NCI-H2107 treated with DMSO at 0.1 percent for 48 hours (cell line): ENCODE results near the gene MAPKAPK5.
"Not testable (repeated sequence)": the region's sequence is repeated elsewhere in the genome, so short reads cannot be mapped to it uniquely, and the experiment has no call there.

Source experiments
- DNase-seq: peaks from one replicate; lab custom pipeline; 2025; ENCODE audit not compliant: unreplicated experiment; lab: John Stamatoyannopoulos, UW

The MAPKAPK5 gene, protein sequence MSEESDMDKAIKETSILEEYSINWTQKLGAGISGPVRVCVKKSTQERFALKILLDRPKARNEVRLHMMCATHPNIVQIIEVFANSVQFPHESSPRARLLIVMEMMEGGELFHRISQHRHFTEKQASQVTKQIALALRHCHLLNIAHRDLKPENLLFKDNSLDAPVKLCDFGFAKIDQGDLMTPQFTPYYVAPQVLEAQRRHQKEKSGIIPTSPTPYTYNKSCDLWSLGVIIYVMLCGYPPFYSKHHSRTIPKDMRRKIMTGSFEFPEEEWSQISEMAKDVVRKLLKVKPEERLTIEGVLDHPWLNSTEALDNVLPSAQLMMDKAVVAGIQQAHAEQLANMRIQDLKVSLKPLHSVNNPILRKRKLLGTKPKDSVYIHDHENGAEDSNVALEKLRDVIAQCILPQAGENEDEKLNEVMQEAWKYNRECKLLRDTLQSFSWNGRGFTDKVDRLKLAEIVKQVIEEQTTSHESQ

GRCh38 chr12:111841750-111842555 lies at the start of gene MAPKAPK5:
Gene MAPKAPK5, plus strand, starts transcription at chr12:111842228. Its CDS starts 506 bp downstream, at chr12:111842734.
- DNase-seq = peak; percentile 82

DNA sequence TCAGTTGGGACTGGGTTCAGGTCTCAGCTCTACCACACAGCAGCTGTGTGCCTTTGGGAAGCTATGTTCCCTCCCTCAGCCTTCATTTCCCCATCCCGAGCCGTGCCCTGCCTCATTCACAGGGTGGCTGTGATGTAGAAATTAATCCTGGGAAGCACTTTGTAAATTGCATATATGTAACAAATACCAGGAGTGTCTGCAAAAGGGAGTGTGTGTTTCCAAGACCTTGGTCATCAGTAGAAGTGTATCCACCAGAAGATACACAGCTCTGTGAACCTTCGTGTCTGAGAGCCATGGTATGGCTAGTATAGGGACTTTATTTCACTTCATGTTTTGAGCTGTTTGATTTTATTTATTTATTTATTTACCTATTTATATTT lies 49.2 kb upstream of the MAPKAPK5 start:
- no peak for DNase-seq

GRCh38 chr12:111798182-111798581 lies 43.8 kb upstream of the MAPKAPK5 start:
- no peak for DNase-seq

DNA sequence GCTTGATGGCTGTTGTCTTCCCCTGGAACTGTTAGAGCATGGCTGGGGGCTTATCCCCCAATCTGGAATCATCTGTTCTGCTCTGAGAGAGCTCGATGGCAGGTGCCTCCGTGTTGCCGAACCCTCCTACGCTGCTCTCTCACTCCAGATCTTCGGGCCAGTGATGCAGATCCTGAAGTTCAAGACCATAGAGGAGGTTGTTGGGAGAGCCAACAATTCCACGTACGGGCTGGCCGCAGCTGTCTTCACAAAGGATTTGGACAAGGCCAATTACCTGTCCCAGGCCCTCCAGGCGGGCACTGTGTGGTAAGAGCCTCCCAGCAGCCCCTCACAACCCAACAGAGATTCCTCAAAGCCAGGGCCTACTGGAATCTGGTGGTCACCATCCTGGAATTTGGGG lies 42.3 kb upstream of the MAPKAPK5 start:
- no peak for DNase-seq

- DNase-seq = no peak
Measured at GRCh38 chr12:111803038-111803626, 38.9 kb upstream of the MAPKAPK5 start.

DNA sequence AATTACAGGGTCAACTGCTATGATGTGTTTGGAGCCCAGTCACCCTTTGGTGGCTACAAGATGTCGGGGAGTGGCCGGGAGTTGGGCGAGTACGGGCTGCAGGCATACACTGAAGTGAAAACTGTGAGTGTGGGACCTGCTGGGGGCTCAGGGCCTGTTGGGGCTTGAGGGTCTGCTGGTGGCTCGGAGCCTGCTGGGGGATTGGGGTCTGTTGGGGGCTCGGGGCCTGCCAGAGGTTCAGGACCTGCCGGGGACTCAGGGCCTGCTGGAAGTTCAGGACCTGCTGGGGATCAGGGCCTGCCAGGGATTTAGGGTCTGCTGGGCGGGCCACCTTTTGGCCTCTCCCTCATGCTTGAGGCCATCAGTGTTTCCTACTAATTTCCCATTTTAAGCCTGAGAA lies 38.2 kb upstream of the MAPKAPK5 start:
- no peak for DNase-seq

GRCh38 chr12:111806304-111806703 lies 35.7 kb upstream of the MAPKAPK5 start:
- no peak for DNase-seq

DNA sequence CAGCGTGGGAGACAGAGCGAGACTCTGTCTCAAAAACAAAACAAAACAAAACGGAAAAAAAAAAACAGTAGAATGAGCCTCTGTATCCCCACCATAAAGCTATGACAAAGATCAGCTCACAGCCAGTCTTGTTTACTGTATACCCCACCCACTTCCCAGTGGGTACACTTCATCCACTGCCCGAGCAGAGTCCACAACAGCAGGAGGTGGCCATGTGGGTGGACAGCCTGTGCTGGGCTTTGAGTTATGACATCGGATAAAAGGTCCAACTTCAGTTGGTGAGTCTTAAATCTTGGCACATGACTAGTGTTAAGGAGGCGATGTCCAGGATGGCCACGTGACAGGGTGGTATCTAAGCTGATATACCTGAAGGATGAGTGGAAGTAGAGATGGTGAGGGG lies 34.8 kb upstream of the MAPKAPK5 start:
- DNase-seq = no peak

GRCh38 chr12:111812881-111813741 lies 28.9 kb upstream of the MAPKAPK5 start:
- DNase-seq = peak; percentile 94

- DNase-seq = no peak
Measured at GRCh38 chr12:111816065-111816615, 25.9 kb upstream of the MAPKAPK5 start.

- peak; percentile 59 for DNase-seq
Measured at GRCh38 chr12:111816898-111817297, 25.1 kb upstream of the MAPKAPK5 start.

GRCh38 chr12:111818340-111818739 lies 23.7 kb upstream of the MAPKAPK5 start:
- no peak for DNase-seq

- DNase-seq = peak; percentile 62
Measured at GRCh38 chr12:111819191-111820158, 22.6 kb upstream of the MAPKAPK5 start.

DNA sequence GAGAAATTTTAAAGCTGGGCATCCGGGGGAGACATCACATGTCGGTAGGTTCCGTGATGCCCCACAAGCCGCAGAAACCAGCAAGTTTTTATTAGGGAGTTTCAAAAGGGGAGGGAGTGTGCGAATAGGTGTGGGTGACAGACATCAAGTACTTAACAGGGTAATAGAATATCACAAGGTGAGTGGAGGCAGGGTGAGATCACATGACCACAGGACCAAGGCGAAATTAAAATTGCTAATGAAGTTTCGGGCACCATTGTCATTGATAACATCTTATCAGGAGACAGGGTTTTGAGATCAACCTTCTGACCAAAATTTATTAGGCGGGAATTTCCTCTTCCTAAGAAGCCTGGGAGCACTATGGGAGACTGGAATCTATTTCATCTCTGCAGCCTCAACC lies 21.2 kb upstream of the MAPKAPK5 start:
- not testable (repeated sequence) for DNase-seq

DNA sequence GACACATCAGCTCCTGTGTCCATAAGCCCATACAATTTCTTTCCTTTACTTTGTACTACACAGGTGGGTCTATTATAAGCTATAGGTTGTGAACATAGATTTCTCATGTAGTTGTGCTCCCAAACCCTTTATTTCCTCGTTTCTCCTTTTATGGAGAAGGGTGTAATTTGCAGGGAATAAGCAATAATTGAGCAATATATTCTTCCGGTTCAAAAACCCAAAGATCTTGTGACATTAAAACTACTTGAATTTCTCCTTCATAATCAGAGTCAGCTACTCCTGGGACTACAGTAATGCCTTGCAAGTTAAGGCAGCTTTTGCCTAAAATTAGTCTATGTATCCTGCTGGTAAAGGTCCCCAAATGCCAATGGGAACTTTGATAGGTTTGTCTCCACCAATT lies 19.1 kb upstream of the MAPKAPK5 start:
- DNase-seq = no peak

DNA sequence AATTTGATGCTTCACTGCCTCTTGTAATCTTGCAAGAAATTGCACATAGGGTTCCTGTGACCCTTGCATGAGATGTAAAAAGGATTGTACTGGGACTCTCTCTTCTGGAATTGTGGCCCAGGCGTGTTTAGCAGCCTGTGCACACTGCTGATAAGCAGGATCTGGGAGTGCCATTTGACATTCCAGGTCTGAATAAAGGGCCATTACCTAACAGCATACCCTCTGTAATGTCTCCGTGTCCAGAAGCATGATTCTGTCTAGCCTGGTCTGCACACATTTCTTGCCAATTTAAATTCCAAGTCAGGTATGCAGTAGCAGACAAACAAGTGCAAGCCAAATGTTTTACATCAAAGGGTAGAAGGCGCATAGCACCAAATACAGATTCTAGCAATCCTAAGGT lies 18.1 kb upstream of the MAPKAPK5 start:
- no peak for DNase-seq

DNA sequence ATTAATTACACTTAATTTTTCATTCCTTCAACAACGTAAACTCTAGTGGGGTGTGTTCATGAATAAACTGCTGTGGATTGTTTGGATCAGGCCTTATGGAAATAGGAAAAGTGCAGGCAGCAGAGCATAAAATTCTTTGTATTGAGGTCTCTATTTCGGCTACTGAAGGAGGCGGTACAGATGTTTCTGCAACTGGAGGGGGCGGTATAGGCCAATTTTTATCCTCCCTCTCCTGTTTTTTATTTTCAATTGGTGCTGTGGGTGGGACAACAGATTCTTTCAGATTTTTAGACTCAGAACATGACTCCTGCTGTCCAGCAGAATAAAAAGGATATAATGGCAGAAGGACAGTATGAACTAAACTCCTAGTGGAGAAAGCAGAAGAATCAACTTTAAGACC lies 17.7 kb upstream of the MAPKAPK5 start:
- DNase-seq = not testable (repeated sequence)

- no peak for DNase-seq
Measured at GRCh38 chr12:111825509-111825908, 16.5 kb upstream of the MAPKAPK5 start.

GRCh38 chr12:111826316-111826715 lies 15.7 kb upstream of the MAPKAPK5 start:
- no peak for DNase-seq
